ENCODE measurements around the gene ANKRD22.

DNA sequence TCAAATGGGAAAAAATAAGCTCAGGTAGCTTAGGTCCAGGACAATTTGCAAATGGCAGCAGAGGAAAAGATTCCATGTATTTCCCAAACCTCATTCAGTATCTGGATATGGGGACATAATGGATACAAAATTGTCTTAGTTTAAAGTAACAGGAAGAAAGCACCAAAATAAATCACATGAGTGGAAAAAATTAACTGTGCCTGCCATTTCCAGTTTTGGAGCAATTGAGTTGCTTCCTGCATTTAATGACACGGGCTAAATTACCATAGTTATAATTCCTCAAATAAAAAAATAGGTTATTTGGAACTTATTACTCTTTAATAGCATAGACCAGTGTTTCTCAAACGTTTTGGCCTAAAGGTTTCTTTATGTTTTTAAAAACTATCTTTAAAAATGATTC is 22.1 kb upstream of the ANKRD22 start:
- no peak for TF ChIP-seq POLR2A (IDR thresholded peaks at IDR 0.05)
- TF ChIP-seq, protein P1, sequence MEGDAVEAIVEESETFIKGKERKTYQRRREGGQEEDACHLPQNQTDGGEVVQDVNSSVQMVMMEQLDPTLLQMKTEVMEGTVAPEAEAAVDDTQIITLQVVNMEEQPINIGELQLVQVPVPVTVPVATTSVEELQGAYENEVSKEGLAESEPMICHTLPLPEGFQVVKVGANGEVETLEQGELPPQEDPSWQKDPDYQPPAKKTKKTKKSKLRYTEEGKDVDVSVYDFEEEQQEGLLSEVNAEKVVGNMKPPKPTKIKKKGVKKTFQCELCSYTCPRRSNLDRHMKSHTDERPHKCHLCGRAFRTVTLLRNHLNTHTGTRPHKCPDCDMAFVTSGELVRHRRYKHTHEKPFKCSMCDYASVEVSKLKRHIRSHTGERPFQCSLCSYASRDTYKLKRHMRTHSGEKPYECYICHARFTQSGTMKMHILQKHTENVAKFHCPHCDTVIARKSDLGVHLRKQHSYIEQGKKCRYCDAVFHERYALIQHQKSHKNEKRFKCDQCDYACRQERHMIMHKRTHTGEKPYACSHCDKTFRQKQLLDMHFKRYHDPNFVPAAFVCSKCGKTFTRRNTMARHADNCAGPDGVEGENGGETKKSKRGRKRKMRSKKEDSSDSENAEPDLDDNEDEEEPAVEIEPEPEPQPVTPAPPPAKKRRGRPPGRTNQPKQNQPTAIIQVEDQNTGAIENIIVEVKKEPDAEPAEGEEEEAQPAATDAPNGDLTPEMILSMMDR (IDR thresholded peaks at IDR 0.05) = no peak
